ENCODE results near the gene AATF. TPM values are rescaled to one million over a fixed set of nuclear protein-coding genes. Genes with fewer than 3 reads are reported as not detected.

AATF gene
- total and polyA plus RNA-seq, 2 of the 8 experiments (the other 6 are each of a cell fraction or from before 2014, with no cell fraction given) = 20.1 to 62.8 TPM

GRCh38 chr17:36977568-36977967, 28.8 kb downstream of the AATF start (continued):
- TF ChIP-seq CTCF (IDR thresholded peaks at IDR 0.05; ENCODE audit: control extremely low read depth in 1 of 3, insufficient read depth in 1 of 3, low read depth in 1 of 3, low read length in 3 of 3) = no peak
- no peak for TF ChIP-seq EGR1 (IDR thresholded peaks at IDR 0.05; ENCODE audit: borderline replicate concordance, low read depth, low read length)
- TF ChIP-seq PHF8 (conservative IDR thresholded peaks at IDR 0.05; ENCODE audit: low read depth, low read length) = no peak
- TF ChIP-seq KDM1A (IDR thresholded peaks at IDR 0.05; ENCODE audit: borderline replicate concordance, low read length) = no peak

All from H1 (cell line).